Fibroblast of the aortic adventitia (primary cell): ENCODE data around the gene USP28. TPM values are rescaled to one million over a fixed set of nuclear protein-coding genes. Genes with fewer than 3 reads are reported as not detected.
"Not testable (repeated sequence)": the region's sequence is repeated elsewhere in the genome, so short reads cannot be mapped to it uniquely, and the experiment has no call there.

Source experiments
- DNase-seq: peaks from one replicate; pipeline ENCODE4 v3.0.0-alpha.2; 2010; ENCODE audit warnings: low read depth
- H3K4me3 ChIP-seq: 2 replicates; pipeline ENCODE4 v1.5.1; 2011; ENCODE audit warnings: low read depth, mild to moderate bottlenecking, control low read depth, low read length, moderate library complexity
- total RNA-seq: library from RNA; depleted of rRNA; stranded (reverse); fragments of >200 nt; gene quantifications from 2 replicates; pipeline ENCODE4 v1.2.3, GENCODE V29; 2012; ENCODE audit warnings: low replicate concordance
- TF ChIP-seq, protein P1 (sequence below): IDR thresholded peaks from 2 replicates; pipeline ENCODE4 v1.5.1; 2011; ENCODE audit warnings: mild to moderate bottlenecking, low read length, control low read depth, inconsistent platforms; ENCODE audit not compliant: insufficient read depth

USP28 gene, protein sequence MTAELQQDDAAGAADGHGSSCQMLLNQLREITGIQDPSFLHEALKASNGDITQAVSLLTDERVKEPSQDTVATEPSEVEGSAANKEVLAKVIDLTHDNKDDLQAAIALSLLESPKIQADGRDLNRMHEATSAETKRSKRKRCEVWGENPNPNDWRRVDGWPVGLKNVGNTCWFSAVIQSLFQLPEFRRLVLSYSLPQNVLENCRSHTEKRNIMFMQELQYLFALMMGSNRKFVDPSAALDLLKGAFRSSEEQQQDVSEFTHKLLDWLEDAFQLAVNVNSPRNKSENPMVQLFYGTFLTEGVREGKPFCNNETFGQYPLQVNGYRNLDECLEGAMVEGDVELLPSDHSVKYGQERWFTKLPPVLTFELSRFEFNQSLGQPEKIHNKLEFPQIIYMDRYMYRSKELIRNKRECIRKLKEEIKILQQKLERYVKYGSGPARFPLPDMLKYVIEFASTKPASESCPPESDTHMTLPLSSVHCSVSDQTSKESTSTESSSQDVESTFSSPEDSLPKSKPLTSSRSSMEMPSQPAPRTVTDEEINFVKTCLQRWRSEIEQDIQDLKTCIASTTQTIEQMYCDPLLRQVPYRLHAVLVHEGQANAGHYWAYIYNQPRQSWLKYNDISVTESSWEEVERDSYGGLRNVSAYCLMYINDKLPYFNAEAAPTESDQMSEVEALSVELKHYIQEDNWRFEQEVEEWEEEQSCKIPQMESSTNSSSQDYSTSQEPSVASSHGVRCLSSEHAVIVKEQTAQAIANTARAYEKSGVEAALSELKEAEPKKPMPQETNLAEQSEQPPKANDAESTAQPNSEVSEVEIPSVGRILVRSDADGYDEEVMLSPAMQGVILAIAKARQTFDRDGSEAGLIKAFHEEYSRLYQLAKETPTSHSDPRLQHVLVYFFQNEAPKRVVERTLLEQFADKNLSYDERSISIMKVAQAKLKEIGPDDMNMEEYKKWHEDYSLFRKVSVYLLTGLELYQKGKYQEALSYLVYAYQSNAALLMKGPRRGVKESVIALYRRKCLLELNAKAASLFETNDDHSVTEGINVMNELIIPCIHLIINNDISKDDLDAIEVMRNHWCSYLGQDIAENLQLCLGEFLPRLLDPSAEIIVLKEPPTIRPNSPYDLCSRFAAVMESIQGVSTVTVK
- total RNA-seq, result 11.0 and 22.4 TPM in 2 replicates

DNA sequence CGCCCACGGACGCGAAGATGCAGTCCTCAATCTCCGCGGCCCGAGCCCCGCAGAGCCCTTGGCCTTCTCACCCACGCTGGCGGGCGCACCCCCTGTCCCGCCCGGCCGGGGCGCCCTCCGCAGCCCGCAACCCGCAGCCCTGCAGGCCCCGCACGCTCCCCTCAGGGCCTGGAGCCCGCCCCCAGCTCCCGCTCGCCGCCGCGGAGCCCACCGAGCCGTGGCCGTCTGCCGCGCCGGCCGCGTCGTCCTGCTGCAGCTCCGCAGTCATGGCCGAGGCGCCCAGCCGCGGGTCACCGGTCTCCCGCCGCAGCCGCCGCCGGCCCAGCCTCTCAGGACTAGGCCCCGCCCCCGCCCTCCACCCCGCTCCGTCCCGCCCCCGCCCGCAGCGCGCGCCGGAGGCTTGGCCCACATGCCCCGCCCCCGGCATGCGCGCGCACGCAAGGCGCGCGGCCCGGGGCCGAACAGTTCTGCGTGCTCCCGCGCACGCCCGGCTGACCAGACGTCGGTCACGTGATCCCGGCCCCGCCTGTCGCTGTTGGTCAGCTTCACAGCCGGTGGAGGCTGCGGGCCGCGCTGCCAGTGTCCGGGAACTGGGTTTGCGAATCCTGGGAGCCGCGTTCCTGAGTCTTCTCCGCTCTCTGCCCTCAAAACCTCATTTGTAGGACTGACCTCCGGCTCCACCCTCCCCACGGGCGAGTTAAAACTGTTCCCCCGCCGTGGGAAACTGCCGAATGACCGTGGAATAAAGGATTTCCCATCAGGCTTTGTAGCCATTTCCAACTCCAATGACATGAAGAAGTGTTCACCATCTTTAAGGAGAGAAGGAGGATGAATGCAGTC, at the start of gene USP28:
Gene USP28, minus strand, starts transcription at position 339 of the 840 bp plus-strand sequence. Its CDS starts 71 bp downstream, at position 268.
- TF ChIP-seq, protein P1, sequence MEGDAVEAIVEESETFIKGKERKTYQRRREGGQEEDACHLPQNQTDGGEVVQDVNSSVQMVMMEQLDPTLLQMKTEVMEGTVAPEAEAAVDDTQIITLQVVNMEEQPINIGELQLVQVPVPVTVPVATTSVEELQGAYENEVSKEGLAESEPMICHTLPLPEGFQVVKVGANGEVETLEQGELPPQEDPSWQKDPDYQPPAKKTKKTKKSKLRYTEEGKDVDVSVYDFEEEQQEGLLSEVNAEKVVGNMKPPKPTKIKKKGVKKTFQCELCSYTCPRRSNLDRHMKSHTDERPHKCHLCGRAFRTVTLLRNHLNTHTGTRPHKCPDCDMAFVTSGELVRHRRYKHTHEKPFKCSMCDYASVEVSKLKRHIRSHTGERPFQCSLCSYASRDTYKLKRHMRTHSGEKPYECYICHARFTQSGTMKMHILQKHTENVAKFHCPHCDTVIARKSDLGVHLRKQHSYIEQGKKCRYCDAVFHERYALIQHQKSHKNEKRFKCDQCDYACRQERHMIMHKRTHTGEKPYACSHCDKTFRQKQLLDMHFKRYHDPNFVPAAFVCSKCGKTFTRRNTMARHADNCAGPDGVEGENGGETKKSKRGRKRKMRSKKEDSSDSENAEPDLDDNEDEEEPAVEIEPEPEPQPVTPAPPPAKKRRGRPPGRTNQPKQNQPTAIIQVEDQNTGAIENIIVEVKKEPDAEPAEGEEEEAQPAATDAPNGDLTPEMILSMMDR, result peak; percentile 12
- peak within 1 kb of the TSS; percentile 77 for H3K4me3 ChIP-seq
- DNase-seq, result peak; percentile 93

DNA sequence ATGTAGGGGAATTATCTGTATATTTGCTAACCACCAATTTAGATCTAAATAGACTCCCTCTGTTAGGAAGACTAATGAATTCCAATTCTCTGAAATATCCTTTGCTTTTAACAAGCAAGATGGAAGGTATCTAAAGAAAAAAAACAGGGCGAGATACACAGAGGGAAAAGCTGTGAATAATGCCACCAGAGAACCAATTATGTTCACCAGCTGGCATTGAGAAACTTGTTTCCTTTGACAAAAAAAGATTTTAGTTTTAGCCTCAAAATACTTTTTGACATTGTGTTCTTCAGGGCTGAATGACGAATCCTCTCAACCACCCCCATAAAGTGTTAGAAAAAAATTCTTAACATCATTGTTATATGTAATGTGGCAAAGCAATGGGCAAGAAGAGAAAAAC, 48.2 kb upstream of the USP28 start:
- no peak overlapping the region for H3K4me3 ChIP-seq
- TF ChIP-seq, protein P1, result no peak
- DNase-seq, result no peak

DNA sequence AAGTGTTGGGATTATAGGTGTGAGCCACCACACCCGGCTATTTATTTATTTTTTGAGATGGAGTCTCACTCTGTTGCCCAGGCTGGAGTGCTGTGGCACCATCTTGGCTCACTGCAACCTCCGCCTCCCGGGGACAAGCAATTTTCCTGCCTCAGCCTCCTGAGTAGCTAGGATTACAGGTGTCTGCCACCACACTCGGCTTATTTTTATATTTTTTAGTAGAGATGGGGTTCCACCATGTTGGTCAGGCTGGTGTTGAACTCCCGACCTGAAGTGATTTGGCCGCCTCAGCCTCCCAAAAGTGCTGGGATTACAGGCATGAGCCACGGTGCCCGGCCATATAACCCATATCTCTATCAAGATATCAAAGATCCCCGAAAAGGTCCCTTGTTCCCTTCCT, 36.1 kb upstream of the USP28 start:
- DNase-seq, H3K4me3 ChIP-seq: not testable (repeated sequence)

DNA sequence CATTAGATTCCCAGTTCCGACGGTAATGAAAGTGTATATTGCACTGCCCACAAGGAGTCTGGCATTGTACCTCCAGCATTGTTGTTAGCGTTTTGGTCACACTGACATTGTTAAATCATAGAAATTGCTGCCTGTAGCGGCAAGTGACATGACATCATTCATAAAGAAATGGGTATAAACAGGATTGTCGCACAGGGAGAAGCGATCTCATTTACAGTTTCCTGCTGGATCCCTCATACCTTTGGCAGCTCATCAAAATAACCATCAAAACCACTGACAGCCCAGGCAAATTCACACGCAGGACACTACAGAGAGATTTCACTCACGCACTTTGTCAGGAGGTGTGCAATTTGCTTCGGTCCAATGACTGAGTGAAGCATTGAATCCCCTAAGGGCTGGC, 32.7 kb upstream of the USP28 start:
- H3K4me3 ChIP-seq, result no peak overlapping the region
- TF ChIP-seq, protein P1, result no peak
- DNase-seq, result no peak

DNA sequence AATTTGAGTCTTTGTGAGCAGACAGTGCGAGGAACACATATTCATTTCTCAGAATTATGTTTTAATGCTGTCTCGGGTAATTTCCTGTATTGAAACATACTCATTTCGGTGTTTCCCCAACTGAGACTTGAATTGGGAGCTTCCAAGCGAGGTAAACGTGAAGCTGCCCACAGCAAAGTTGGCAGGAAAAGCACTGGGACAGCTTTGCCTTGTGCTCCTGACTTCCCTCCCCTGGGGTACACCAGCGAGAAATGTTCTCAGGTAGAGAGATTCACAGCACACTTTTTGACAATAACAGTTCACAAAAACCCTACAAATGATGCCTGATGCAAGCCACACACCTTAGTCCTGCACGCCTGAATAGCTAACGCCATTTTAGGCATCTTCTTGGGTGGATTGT, 32.3 kb upstream of the USP28 start:
- DNase-seq, result no peak
- H3K4me3 ChIP-seq, result no peak overlapping the region
- TF ChIP-seq, protein P1, result no peak

DNA sequence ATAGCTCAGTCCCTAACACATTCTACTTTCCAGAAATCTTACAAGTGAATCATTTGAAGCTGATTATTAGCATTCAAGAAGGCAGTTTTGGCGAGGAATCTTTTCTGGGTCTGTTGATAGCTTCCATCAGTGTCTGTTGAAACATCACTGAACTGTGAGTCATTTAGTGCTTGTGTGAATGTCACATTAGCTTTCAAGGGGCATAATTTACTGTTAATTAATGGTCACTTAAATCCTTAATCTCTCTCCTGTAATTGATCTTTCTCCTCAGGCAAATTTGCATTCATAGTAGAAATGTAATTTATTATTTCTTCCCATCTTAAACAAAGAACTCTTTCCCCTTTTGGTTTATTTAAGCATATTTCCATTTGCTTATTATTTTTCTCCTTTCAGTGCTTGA, 31.8 kb upstream of the USP28 start:
- TF ChIP-seq, protein P1, result no peak
- no peak for DNase-seq

More for the DNA sequence above, 31.8 kb upstream of the USP28 start:
- no peak overlapping the region for H3K4me3 ChIP-seq
